Kidney glomerular epithelial cell (primary cell): ENCODE measurements around the gene PLCB2.

Experiments used
- DNase-seq: peaks from one replicate; lab custom pipeline; 2025; lab: John Stamatoyannopoulos, UW

PLCB2 gene

GRCh38 chr15:40302288-40302886 is 5.3 kb downstream of the PLCB2 start:
- no peak for DNase-seq

- DNase-seq, result no peak
These were observed 6.1 kb downstream of the PLCB2 start for GRCh38 chr15:40301467-40302179.

GRCh38 chr15:40300771-40301170 is 7.0 kb downstream of the PLCB2 start:
- no peak for DNase-seq

- DNase-seq, result no peak
These were observed 7.4 kb downstream of the PLCB2 start for GRCh38 chr15:40300367-40300766.

- DNase-seq, result no peak
These were observed 9.4 kb downstream of the PLCB2 start for GRCh38 chr15:40298216-40298935.

GRCh38 chr15:40297356-40297755 is 10.4 kb downstream of the PLCB2 start:
- no peak for DNase-seq

- no peak for DNase-seq
These were observed 11.0 kb downstream of the PLCB2 start for GRCh38 chr15:40296561-40297230.

- DNase-seq, result no peak
These were observed 11.7 kb downstream of the PLCB2 start for GRCh38 chr15:40295877-40296560.

GRCh38 chr15:40295297-40295696 is 12.4 kb downstream of the PLCB2 start:
- DNase-seq, result no peak

- no peak for DNase-seq
These were observed 13.5 kb downstream of the PLCB2 start for GRCh38 chr15:40293905-40294895.

GRCh38 chr15:40293006-40293405 is 14.7 kb downstream of the PLCB2 start:
- DNase-seq, result no peak

GRCh38 chr15:40292246-40292645 is 15.5 kb downstream of the PLCB2 start:
- no peak for DNase-seq

GRCh38 chr15:40290918-40291574 is 16.7 kb downstream of the PLCB2 start:
- peak; percentile 6 for DNase-seq

- DNase-seq, result no peak
These were observed 17.2 kb downstream of the PLCB2 start for GRCh38 chr15:40290545-40290917.

- peak; percentile 65 for DNase-seq
These were observed 18.5 kb downstream of the PLCB2 start for GRCh38 chr15:40289140-40289775.

- no peak for DNase-seq
These were observed 19.8 kb downstream of the PLCB2 start for GRCh38 chr15:40287968-40288367.

- no peak for DNase-seq
These were observed 20.2 kb downstream of the PLCB2 start for GRCh38 chr15:40287505-40287904.

- no peak for DNase-seq
These were observed 20.9 kb downstream of the PLCB2 start for GRCh38 chr15:40286794-40287193.

- DNase-seq, result no peak
These were observed 21.6 kb downstream of the PLCB2 start for GRCh38 chr15:40286061-40286532.

GRCh38 chr15:40285554-40286011 is 22.2 kb downstream of the PLCB2 start:
- no peak for DNase-seq
